NOMO-1 treated with DMSO at 0.1 percent for 48 hours (cell line): ENCODE data around the gene AGXT2.

ENCODE experiments used
- DNase-seq: peaks from one replicate; lab custom pipeline; 2025; ENCODE audit not compliant: unreplicated experiment; lab: John Stamatoyannopoulos, UW

AGXT2 gene

DNA sequence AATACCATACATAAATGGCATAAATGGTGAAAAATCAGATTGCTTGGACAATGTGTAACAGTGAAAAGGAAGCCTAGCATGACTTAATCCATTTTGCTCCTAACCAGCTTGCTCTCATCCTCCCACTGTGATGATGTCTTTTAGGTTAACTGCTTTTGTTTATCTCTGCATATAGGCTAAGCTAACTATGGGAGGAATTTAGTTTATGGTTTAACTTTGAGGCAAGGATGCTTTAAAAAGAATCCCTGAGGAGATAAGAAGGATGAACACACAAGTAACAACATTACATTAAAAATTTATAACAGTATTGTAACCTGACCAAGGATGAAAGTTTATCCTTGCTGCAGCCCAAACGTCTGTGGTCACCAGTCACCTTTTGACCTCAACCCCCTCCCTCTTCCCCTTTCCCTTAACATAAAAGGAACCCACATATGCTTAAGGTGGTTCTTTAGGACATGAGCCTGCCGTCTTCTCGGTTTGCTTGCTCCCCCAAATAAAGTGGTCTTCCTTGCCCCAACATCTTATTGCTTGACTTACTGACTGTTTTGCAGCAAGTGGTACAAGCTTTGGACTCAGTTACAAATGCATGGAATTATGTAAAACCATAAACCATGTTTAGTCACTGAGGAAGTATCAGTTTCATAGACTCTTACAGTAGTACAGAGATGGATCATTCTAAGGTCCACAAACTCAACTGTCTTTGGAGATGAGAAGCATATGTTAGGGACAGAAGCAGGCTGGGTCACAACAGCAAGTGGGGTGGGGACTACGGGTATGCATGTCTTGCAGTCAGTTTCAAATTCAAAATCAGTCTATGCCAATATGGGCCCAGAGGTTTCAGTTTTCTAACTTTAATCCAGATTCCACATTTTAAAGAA is 31.3 kb downstream of the AGXT2 start:
- DNase-seq, result peak; percentile 66

DNA sequence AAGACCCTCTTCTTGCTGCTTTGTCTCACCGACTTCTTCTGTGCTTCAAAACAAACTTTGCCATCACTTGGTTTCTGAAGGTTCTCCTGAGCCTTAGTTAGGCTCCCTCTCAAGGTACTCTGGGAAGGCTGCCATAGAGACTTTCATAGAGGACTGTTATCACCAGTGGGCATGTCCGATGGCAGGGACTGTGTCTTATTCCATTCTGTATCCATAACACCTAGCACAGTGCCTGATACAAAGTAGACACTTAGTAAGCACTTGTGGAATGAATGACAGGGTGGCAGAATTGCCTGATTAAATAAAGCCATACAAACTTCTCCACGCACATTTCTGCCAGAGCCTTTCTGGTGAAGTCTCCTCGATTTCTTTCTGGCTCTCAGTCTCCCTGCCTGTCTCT is 32.7 kb downstream of the AGXT2 start:
- DNase-seq, result no peak

DNA sequence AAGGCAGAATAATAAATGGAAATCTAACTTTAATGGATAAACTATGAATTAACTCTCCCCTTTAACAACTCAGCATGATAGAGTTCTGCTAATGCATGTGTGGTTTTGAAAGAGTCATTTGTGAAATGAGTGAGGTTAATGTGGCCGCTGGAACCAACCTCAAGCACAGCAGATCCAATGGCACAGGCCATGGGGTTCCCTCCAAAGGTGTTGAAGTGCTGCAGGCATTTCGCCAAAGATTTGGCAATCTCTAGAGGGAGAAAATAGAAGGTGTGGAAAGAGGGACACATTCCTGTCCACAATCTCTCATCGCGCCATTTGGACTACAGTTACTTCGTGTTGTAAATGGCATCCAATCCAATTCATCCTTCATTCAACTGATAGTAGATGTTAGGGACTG is 35.0 kb downstream of the AGXT2 start:
- DNase-seq, result no peak

DNA sequence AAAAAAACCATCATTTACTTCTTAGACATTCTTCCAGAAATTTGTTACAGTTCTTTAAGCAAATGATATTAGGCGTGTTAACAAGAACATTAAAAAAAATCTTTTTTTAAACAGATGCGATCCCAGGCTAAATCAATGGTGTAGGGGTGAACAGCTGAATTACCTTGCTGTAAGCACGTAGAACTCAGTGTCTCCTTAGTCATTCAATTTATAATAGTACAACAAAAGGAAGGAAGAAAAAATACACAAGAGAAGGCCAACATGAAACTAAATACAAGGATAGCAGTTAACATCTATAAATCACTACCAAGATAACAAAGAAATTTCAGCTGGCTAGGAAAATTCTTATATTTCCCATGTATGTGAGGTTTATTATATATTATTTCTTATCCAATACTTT is 35.4 kb downstream of the AGXT2 start:
- DNase-seq, result no peak

DNA sequence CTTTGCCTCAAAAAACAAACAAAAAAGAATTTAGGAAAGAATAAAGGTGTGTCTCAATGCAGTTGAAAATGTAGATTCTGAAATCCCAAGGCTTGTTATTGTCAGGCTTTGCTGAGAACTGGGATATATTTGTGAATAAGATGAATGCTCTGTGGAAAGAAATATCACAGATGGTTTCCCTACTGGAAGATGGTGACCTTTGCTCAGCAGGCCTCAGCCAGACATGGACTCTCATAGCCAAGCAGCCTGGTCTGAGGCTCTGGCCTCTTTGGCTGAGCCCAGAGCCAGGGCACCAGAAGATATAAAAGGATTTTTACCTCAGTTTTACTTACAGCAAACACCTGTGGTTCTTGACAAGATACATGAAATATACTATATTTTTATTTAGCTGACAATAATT is 37.1 kb downstream of the AGXT2 start:
- no peak for DNase-seq

DNA sequence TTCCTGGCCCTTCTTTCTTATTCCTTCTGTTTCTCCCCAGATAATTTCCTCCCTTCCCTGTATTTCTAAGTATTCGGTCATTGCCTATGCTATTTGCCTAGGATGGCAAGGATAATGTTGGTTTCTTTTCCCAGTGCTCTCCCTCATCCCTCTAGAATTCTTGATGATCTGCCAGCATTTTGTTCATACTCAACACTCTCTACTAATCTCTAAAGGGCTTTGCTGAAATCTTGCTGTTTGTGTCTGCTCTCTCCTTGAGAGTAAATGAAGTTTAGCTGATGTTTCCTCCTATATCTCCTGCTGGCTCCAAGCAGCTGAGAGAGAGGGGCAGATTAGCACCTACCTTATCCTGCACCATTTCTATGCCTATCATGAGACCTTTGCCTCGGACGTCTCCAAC is 38.1 kb downstream of the AGXT2 start:
- DNase-seq, result no peak

DNA sequence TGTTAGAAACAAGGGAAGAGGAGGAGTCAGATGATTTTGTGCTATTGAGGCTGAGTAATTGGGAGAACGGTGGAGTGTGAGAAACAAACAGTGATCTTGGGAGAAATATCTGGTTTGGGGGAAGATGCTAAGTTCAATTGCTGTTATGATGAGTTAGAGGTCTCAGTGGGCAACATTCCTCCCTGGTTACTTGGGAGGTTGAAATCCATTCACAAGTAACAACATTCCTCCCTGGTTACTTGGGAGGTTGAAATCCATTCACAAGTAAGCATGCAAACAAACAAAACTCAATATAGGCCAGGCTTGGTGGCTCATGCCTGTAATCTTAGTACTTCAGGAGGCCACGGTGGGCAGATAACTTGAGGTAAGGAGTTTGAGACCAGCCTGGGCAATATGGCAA is 38.7 kb downstream of the AGXT2 start:
- DNase-seq, result no peak

DNA sequence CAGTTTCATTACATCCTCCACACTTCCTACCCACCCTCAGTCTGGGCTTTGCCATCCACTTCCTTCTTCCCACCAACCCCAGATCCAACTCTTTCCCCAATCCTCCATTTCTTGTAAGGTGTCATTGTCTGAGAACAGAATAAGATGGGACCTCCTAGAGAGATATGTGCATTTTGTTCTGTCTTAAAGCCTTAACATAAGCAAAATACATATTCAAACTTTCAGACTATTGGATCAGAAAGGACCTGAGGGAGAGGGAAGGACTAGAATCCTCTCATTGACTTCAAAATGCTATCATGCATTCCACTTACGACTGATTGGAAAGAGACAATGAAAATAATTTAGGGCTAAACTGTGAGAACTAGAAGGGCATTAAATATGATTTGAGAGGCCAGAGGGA is 43.0 kb downstream of the AGXT2 start:
- no peak for DNase-seq

DNA sequence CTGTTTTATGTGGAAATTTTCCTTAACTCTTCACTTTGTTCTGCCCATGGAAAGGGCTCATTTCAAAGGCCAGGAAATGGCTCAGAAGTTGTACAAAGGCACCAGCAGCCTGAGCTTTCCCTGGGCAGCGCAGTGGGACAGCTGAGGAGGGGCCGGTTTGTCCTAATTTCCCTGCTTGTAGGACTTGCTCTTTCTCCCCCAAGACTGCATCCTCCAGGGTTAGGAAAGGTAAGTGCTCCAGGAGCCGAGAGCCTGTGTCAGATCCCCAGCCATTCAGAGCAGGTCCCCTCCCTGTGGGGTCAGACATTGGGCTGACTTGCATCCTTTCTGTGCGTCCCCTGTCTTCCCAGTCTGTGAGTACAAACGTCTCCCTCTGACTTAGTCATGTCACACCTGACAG is 43.5 kb downstream of the AGXT2 start:
- DNase-seq, result no peak

DNA sequence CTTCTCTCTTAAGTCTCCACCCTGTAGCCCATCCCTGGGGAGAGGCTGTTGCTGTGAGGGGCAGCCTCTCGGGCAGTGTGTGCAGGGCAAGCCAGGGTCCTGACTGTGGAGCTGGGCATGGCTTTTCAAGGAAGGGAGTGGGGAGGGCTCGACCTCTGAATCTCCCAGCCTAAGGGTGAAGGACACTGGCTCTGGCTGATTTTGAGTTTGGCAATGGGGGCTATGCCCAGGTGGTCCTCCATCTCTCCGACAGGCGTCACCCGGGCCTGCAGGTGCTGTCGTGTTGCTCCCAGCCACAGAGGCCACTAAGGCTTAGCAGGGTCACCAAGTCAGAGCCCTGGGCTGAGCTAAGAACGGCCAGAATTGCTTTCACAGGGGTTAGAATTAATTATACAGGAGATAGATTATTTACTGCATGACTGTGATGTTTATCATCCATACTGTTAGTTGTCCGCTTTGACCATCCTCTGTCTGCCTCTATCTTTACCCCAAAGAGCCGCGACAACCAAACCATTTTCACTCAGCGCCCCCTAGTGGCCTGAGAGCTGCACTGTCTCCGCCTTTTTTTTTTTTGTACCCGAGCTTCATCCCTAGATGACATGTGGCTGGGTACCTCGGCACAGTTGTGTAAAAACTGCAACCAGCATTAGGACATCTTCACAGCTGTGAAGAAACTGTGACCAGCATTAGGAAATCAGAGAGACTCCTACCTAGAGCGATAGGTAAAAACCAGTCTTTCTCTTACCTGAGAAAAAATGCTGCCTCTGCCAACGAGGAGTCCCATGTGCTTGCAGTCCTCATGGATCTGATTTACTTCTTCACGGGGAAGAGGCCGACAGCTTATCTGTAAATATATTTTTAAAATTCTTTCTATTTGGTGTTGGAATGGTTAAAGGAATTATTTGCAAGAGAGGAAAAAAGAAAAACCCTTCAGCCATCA is 44.5 kb downstream of the AGXT2 start:
- peak; percentile 73 for DNase-seq

DNA sequence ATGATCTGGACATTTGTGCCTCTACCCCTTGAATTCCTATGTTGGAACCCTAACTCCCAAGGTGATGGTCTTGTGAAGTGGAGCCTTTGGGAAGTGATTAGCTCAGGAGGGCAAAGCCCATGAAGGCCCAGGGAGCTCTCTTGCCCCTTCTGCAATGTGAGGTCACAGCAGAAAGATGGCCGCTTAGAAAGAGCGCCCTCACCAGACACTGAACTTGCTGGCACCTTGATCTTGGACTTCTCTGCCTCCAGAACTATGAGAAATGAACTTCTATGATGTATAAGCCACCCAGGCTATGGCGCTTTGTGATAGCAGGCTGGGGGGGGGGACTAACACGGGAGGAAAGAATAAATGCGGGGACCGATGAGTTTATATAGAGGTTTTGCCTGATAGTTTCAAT is 45.3 kb downstream of the AGXT2 start:
- DNase-seq, result no peak

DNA sequence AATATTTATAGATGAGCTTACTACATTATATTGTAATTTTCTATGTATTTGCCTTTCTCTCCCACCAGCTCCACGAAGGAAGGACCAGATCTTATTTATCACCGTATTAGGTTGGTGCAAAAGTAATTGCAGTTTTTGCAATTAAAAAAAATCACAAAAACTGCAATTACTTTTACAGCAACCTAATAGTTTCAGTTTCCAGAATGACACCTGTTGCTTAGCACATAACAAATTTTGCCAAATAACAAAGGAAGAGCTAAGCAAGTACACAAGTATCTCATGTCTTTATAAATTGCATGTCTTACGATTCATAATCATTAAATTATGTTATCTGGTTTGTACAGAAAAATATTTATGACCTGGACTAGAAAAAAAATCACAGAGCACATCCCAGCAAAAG is 45.9 kb downstream of the AGXT2 start:
- DNase-seq, result no peak

DNA sequence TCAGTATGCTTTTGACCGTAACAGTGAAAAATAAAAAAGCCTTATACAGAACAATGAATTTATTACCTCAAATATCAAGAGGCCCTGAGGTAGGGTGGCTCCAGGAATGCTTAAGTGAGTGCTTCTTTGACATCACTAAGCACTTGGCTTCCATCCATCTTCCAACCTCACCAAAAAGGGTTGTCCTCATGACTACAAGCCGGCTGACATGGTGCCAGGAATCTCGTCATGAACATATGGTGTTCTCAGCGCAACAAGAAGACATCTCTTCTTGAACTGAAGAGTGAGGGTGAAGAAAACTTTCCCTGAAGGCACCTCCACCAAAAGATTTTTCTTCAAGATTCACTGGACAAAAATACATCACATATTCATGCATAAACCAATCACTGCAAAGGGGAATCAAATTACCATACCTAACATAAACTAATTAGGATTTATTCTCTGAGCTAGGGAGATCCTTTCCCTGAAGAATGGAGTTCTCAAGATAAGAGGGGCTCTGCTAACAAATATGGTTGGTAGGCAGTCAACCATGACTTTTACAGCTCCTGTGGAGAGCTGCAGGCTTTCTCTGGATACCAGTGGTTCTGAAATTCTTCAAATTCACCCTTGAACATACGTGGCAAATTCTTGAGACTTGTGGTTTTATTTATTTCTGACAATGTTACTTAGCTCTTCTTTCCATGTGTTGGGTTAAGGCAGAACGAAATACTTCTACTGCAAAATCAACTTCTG is 49.5 kb downstream of the AGXT2 start:
- no peak for DNase-seq

DNA sequence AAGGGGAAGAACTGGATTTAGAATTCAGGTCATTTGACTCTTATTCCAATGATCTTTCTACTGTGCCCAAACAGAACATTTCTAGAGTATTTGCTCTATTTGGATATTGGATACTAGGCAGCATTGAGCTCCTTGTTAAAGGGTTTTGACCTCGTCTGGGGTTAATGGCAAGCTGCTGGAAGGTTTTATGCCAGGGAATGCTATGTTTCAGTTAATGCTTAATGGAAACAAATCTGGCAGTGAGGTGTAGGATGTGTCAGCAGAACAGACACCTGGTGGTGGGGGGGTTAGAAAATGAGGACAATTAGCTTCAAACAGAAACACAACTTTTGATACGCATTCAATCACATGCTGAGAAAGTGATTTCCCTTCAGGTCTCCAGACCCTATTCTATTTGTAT is 51.5 kb downstream of the AGXT2 start:
- no peak for DNase-seq

DNA sequence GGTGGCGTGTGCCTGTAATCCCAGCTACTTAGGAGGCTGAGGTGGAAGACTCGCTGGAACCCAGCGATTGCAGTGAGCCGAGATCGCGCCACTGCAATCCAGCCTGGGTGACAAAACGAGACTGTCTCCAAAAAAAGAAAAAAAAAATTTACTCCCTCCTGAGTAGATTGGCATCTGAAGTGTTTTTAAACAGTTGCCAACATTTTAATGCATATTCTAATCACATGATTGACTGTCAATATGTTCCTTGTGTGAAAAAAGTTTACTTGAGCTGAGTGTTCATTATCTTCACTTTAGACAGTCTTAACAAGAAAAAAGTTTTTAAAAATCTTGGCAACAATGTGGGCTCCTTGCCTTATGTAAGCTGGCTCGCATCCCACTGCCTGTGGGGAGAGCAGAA is 53.8 kb downstream of the AGXT2 start:
- no peak for DNase-seq

DNA sequence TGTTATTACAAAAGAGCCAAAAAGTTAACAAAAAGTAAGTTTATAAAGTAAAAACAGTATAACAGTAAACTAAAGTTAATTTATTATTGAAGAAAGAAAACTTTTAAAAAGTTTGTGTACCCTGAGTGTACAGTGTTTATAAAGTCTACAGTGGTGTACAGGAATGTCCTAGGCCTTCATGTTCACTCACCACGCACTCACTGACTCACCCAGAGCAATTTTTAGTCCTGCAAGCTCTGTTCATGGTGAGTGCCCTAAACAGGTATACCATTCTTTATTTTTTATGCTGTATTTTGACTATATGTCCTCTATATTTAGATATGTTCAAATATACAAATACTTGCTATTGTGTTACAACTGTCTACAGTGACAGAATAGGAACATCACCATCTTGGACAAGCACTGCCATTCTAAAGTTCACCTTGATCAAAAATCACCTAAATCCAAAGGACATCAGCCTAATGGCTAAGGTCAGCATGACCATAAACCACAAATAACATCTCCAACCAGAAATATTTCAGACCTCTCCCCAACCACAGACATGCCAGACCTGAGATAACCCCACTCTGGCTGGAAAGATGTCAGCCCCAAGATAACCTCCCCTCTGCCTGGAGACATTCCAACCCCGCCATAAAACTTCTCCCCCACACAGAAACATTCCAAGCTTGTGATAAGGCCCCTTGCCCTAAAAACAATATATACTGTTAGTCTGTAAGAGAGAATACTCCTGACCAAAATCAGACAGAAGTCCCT is 56.1 kb downstream of the AGXT2 start:
- DNase-seq, result no peak

DNA sequence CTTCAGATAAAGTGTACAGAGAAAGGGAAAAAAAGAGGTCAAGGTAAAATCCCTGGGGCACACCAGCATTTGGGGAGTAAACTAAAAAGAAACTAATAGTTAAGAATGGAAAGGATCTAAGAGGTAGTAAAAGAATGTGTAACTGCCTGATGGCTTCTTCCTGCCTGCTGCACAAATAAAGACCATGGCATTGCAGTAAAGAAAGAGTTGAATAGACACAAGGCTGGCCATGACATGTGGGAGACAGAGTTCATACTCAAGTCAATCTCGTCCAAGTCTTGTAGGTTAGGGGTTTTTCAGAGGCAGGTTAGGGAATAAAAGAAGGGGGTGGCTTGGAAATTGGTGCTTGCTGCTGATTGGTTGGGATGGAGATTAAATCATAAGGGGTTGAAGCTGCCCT is 60.8 kb downstream of the AGXT2 start:
- no peak for DNase-seq

DNA sequence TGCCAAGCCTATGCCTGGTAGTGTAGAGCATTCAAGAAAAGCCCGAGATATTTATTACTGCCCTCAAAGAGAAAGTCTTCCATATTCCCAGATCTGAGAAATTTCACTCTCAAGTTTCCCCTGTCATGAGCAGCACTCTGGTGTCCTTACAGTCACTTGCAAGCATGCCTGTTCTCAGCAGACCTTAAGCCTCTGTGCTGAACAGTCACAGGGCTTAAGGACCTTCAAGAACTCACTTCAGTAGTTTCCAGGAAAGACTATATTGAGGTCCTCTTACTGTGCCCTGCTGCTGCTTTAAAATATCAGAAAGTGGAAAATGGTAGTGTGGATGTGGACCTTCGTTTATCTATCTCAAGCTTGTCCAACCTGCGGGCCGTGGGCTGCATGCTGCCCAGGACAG is 64.9 kb downstream of the AGXT2 start:
- DNase-seq, result no peak

DNA sequence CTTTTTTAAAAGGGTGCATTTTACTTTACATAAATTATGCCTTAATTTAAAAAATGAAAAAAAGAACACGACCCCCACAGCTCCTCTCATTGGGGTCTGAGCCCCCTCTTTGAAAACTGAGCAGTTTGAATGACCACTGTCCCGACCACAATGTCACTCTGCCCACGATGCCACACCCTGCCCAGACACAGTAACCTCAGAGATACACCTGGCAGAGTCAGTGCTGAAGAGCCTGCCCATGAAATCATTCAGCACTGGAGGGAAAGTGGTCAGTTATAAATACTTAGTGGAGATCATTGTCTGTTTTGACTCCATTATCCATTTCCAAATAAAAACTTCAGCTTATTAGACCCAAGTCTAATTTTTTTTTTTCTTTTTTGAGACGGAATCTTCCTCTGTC is 69.1 kb downstream of the AGXT2 start:
- DNase-seq, result no peak

DNA sequence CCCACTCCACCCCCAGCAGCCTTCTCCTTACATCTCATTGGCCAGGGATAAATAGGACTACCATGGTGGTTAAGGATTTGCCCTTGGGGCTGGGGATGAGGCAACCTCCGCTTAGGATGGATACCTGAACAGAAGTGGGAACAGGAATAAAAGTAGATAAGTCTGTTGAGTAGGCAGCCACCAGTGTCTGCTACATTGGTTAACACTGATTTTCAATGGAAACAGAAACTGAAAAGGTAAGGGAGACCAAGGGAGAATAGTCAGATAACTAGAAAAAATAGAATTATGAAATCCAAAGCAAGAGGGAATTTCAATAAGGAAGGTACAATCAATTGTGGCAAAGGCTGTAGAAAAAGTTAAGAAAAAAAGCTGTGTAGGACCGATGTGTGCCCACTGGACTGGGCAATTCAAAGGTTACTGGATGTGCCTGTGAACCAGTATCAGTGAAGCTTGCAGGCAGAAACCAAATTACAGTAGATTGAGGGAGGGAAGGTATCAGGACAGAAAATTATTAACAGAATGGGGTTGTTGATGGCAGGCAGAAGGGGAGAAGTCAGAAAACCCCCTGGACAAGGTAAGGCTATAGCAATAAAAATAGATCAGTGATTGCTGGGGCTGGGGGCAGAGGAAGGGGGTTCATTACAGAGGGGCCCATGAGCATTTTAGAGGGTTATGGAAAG is 69.7 kb downstream of the AGXT2 start:
- no peak for DNase-seq
